GM12865 (cell line): ENCODE data around the gene LGR6.

ENCODE experiments used
- DNase-seq: peaks from one replicate; pipeline ENCODE4 v3.0.0; 2010; ENCODE audit warnings: low read depth
- H3K4me3 ChIP-seq: 2 replicates; pipeline ENCODE4 v1.5.1; 2011; ENCODE audit warnings: mild to moderate bottlenecking, low read depth, low read length, control low read depth
- CTCF ChIP-seq: IDR thresholded peaks from 2 replicates; pipeline ENCODE4 v1.5.1; 2011; ENCODE audit warnings: low read length, control low read depth, low read depth, inconsistent platforms; ENCODE audit not compliant: insufficient read depth; ENCODE audit errors: missing control alignments

The LGR6 gene

GRCh38 chr1:202365092-202365815, 171.7 kb downstream of the LGR6 start:
- TF ChIP-seq CTCF: no peak
- H3K4me3 ChIP-seq: no peak overlapping the region
- no peak for DNase-seq

- TF ChIP-seq CTCF: no peak
- no peak for DNase-seq
- H3K4me3 ChIP-seq: no peak overlapping the region
Measured at GRCh38 chr1:202367271-202367670, 173.7 kb downstream of the LGR6 start.
